MM.1S (cell line): ENCODE results near the gene TRIM32.

Experiments
- EZH2 ChIP-seq: fragments of 300-600 bp; sonication (generic); optimal IDR thresholded peaks from 2 replicates; pipeline ENCODE3; 2017; ENCODE audit warnings: low read depth, mild to moderate bottlenecking, antibody characterized with exemption, low read length, mixed read lengths
- TF ChIP-seq, protein P1 (sequence below): fragments of 300-600 bp; sonication (generic); IDR thresholded peaks from 2 replicates; pipeline ENCODE4 v1.5.1; 2016; ENCODE audit warnings: antibody characterized with exemption, low read length, mixed read lengths

DNA sequence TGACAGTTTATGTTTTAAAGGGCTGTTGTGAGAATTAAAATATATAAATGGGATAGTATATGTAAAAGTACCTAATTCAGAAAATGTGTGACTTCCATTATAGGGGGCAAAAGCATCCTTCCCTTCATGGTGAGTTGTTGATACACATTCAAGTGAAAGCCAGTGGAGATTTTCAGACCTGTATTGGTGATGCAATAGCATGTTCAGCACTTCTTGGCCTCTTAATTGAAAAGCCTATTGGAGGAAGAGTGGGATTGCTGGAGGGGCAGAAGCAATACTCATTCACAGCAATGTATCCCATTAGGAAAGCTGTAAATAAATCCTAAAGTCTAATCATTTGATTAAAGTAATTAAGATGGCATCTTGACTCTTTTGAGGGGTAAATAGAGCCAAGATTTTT, 17.4 kb downstream of the TRIM32 start:
- TF ChIP-seq, protein P1, sequence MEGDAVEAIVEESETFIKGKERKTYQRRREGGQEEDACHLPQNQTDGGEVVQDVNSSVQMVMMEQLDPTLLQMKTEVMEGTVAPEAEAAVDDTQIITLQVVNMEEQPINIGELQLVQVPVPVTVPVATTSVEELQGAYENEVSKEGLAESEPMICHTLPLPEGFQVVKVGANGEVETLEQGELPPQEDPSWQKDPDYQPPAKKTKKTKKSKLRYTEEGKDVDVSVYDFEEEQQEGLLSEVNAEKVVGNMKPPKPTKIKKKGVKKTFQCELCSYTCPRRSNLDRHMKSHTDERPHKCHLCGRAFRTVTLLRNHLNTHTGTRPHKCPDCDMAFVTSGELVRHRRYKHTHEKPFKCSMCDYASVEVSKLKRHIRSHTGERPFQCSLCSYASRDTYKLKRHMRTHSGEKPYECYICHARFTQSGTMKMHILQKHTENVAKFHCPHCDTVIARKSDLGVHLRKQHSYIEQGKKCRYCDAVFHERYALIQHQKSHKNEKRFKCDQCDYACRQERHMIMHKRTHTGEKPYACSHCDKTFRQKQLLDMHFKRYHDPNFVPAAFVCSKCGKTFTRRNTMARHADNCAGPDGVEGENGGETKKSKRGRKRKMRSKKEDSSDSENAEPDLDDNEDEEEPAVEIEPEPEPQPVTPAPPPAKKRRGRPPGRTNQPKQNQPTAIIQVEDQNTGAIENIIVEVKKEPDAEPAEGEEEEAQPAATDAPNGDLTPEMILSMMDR: no peak
- TF ChIP-seq EZH2: no peak
